GM12874 (cell line): Measurements from ENCODE around the gene ASB7.

Source experiments
- CTCF ChIP-seq: IDR thresholded peaks from 2 replicates; pipeline ENCODE4 v1.5.1; 2011; ENCODE audit warnings: low read depth, mild to moderate bottlenecking, control low read depth, low read length, moderate library complexity; ENCODE audit not compliant: insufficient read depth

Gene ASB7

GRCh38 chr15:100651253-100651652 lies 48.9 kb downstream of the ASB7 start:
- TF ChIP-seq CTCF: no peak

GRCh38 chr15:100652116-100652515 lies 49.7 kb downstream of the ASB7 start:
- TF ChIP-seq CTCF: no peak

- TF ChIP-seq CTCF: no peak
These were observed 51.2 kb downstream of the ASB7 start for GRCh38 chr15:100653608-100654007.

- TF ChIP-seq CTCF: no peak
These were observed 56.5 kb downstream of the ASB7 start for GRCh38 chr15:100658895-100659294.

- TF ChIP-seq CTCF: no peak
These were observed 58.8 kb downstream of the ASB7 start for GRCh38 chr15:100661156-100661555.

- TF ChIP-seq CTCF: 0 out of 2 replicates have a peak, but pooled peaks have one; percentile 5
These were observed 60.9 kb downstream of the ASB7 start for GRCh38 chr15:100663086-100663914.

GRCh38 chr15:100663915-100664281 lies 61.5 kb downstream of the ASB7 start:
- no peak for TF ChIP-seq CTCF
